GM18519 (cell line): Measurements from ENCODE around the gene MDFIC2.
A peak's percentile ranks its signal among the peaks of the same experiment; 100 is the strongest.
"Not testable (repeated sequence)": the region's sequence is repeated elsewhere in the genome, so short reads cannot be mapped to it uniquely, and the experiment has no call there.

ENCODE experiments used
- ATAC-seq: cut with Tn5 transposase; IDR thresholded peaks from one replicate; pipeline ENCODE4 v1.9.1; 2021; ENCODE audit warnings: mild to moderate bottlenecking, moderate library complexity; ENCODE audit not compliant: unreplicated experiment, low FRiP score

MDFIC2 gene

DNA sequence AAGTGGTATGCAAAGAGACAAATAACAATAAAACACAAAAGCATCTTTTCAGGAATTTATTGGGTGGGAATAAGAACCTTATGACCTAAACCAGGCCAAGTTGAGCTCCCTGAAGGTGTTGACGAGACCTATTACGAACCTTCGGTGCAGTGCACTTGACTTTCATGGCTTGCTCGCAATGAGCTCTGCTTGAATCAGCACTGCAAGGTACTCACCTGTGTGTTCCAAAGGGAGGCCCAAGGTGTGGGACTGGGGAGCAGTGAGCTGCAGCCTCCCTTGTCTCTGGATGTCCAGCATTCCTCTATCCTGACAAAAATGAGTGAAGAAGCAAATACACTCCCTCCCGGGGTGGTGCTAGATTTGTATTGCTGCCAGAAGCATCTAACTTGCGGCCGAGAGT, at the start of gene MDFIC2:
Gene MDFIC2 (minus strand): TSS at position 303 of the 400 bp plus-strand sequence. CDS start 665 bp downstream, outside the sequence.
- ATAC-seq = no peak

GRCh38 chr3:70360979-70361760, 48.7 kb upstream of the MDFIC2 start:
- ATAC-seq = peak; percentile 96

GRCh38 chr3:70359711-70360110, 47.3 kb upstream of the MDFIC2 start:
- ATAC-seq = no peak

DNA sequence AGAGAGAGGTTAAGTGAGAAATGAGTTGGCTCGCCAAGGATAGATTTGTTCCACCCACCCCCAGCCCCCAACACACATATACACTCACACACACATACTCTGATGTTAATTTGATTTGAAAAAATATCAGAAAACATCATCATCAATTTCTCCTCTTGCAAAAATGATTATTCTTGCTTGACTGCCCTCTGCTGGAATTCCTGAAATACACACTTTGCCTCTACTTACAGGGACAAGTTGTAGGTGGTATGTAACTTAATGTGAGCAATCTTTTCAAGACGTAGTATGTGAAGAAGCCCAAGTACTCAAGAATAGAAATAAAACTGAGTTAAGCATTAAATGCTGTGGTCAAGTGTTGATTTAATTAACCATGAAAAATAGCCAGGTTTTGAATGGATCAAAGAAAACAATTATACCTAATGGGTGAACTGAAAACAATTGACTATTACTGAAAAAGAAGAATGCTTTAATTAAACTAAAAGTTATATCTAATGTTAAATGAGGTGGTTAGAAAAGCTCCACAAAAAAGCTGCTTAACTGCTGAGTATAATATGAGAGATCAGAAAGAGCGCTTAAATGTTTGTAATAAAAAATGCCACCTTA, 46.6 kb upstream of the MDFIC2 start:
- peak; percentile 31 for ATAC-seq

DNA sequence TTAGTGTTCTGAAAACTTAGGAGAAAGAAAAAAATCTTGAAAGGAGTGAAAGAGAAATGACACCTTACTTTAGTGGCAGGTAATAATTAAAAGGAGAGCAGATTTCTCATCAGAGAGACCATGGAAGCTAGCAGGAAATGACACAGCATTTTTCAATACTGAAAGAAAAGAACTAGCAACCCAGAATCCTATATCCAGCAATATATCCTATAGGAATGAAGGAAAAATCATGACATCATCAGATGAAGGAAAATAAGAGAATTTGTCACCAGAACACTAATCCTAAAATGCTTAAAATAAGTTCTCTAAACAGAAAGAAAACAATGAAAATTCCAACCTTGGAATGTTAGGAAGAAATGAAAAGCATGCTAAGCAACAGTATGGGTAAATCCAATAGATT, 39.8 kb upstream of the MDFIC2 start:
- ATAC-seq = no peak

DNA sequence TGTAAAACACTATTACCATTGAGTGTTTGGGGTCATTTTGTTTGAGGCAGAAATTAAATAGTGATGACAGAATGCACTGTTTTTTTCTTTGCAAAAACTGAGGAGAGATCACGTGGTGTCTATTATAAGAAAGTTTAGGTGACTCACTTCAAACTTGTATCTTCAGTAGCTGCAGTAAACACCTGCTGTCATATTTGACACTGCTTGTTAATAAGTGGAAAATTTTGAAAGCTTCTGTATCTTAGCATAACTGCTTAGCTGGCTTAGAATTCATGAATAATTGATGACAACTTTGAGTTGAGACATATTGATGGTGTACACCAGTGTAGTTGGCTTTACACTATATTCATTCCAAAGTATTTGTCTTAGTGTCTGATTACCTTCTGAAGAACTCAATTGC, 29.7 kb upstream of the MDFIC2 start:
- no peak for ATAC-seq

DNA sequence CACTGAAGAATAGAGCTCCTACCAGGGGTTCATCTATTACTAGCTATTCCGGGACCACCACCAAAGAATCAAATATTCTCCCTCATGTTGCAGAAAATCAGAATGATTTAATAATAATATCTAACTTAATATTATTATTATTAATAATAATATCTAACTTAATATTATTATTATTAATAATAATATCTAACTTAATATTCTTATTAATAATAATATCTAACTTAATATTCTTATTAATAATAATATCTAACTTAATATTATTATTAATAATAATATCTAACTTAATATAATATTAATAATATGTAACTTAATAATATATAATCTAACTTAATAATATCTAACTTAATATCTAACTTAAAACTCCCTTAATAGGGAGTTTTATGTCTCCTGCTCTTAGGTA, 24.4 kb upstream of the MDFIC2 start:
- ATAC-seq = not testable (repeated sequence)

DNA sequence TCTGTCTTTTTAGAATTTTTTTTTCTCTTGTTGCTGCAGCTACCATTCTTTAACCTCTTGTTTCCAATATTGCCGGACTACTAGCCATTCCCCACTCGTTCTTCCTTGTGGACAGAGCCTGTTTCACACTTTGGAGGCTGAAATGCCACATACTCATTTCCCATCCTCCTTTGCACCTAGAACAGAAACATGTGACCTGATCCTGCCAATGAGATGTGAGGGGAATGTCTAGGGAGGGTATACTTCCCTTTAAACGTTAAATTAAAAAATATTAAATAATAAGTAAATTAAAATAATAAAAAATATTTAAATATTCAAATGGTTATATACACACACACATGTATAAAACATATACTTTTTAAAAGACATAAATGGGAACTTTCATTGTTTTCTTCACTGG, 20.6 kb upstream of the MDFIC2 start:
- ATAC-seq = no peak

- no peak for ATAC-seq
These were observed 2.6 kb upstream of the MDFIC2 start for GRCh38 chr3:70315021-70315420.

GRCh38 chr3:70310809-70311208, 1.6 kb downstream of the MDFIC2 start:
- ATAC-seq = no peak

GRCh38 chr3:70309591-70309990, 2.8 kb downstream of the MDFIC2 start:
- no peak for ATAC-seq

DNA sequence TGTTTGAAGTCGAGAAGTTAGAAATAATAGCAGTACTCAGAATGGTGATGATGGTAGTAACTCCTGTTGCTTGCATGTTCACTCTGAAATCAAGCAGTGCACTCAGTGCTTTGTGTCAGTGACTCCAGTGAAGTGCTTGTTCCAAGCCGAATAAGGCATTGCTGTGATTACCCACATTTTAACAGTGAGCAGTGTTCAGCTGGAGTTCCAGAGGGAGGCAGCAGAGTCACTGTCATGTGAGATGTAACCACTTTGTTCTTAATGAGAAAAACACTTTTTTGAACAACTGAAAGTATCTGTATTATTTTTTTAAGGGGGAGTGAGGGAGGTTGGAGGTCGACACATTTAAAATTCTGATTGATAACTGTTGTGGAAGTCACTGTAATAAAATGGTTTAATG, 3.7 kb downstream of the MDFIC2 start:
- ATAC-seq = no peak

DNA sequence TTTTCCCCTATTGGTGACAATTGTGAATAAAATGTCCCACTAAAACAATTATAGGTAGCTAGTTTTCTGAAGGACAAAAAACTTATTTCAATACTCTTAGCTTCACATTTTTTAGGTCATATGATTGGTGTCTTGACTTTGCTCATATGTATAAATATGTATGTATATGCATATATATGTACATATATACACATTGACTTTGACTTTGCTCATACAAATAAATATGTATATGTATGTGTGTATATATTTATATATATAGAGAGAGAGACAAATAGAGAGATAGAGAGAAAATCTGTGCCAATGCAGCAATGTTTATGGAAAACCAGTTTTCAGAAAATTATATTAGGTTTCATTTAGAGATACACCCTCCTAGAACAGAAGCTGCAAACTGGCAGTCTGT, 5.7 kb downstream of the MDFIC2 start:
- ATAC-seq = no peak

DNA sequence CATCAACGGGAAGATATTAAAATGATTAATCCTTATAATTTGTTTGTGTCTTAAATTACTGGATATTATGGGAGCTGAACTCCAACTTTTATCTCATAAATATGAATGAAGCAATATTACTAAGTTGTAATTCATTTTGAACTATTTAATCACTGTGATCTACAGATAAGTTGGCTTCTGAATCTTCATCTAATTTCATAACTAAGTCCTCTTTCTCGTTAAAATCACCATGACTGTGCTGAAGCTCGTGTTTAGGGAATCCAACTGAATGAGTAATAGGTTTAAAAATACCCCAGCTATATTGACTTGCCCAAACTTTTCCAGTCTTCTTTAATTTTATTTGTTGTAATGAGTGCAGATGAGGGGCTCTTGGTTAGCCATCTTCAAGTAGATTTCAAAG, 14.1 kb downstream of the MDFIC2 start:
- ATAC-seq = no peak

DNA sequence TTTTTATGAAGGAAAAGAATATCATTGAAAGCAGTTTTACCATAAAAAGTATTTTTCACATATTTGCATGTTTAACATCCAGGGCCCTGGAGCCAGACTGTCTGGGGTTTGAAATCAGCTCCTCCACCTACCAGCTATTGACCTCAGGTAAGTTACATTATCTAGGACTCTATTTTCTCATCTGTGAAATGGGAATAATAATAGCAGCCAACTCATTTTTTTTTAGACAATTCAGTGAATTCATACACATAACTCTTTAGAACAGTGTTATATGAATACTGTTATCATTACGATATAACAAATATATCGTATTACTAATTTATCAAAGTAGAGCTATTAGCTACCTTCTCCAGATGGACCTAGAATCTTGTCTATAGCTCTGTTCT, 21.3 kb downstream of the MDFIC2 start:
- ATAC-seq = no peak

DNA sequence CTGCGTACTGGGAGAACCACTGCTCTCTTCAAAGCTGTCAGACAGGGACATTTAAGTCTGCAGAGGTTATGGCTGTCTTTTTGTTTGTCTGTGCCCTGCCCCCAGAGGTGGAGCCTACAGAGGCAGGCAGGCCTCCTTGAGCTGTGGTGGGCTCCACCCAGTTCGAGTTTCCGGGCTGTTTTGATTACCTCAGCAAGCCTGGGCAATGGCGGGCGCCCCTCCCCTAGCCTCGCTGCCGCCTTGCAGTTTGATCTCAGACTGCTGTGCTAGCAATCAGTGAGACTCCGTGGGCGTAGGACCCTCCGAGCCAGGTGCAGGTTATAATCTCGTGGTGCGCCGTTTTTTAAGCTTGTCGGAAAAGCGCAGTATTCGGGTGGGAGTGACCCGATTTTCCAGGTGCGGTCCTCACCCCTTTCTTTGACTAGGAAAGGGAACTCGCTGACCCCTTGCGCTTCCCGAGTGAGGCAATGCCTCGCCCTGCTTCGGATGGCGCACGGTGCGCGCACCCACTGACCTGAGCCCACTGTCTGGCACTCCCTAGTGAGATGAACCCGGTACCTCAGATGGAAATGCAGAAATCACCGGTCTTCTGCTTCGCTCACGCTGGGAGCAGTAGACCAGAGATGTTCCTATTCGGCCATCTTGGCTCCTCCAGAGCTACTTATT, 21.9 kb downstream of the MDFIC2 start:
- ATAC-seq = not testable (repeated sequence)

DNA sequence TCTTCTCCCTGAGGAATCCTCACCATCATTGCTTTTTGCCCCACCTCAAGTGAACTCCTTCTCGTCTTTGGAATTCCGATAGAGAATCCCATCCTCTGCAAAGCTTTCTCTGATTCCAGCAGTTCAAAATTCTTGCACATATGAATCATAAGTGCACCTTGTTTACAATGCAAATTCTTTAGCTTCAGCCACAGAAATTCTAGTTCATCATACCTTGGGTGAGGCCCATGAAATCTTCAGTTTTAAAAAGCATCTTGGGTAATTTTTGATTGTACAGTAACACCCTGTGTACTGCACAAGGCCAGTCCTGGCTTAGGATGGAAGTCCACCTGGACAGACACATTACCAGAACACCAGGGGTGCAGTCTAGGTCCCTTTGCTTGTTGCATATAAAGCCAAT, 30.8 kb downstream of the MDFIC2 start:
- no peak for ATAC-seq

DNA sequence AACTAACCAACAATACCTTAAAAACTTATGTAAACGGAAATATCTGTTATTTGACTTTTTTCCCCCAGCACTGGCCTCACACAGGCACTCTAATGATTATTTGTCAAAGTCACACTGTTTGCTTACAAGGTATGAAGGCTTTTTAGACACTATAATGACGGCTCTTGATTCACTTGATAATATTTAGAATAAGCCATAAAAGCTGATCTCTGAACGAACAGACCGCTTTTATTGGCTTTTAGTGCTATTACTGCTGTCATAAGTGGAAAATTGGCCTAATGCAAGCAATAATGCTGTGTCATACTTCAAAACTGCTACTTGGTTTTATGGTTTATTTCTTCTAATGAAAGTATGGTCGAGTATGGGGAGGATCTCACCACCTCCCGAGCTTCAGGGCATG, 35.1 kb downstream of the MDFIC2 start:
- no peak for ATAC-seq

DNA sequence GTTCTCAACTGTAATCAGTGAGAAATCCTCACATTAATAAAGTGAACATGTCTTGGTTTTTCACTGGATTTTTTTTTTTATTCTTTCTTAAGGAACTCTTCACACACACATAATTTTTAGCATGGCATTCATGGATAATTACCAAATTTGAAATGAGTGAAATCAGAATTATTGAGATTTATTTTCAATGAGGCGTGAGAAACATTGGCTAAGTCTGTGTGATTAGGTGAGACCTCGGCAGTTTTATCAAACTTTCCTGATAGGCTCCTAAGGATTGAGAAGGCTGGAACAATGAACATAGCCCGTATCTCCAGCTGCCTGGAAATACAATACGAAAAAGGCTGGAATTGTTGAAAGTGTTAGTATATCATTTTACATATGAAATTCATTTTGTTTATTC, 35.5 kb downstream of the MDFIC2 start:
- no peak for ATAC-seq

DNA sequence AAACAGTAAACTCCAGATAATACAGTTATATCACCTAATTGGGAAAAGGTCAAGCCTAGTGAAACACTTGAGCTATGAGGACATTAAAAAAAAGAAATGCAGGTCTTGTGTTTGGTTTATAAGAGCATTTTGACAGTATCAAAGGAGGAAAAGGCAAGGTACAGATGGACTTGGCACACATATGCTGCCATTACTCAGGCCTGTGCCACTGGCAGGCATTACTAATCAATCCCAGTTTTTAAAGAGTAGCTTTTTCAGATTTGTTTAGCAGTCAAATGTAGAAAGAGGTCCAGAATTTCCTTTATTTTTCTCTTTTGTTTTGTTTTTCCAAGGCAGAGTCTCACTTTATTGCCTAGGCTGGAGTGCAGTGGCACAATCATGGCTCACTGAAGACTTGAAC, 38.9 kb downstream of the MDFIC2 start:
- no peak for ATAC-seq

GRCh38 chr3:70272798-70273197, 39.6 kb downstream of the MDFIC2 start:
- no peak for ATAC-seq
